ENCODE data around the gene WWC1. TPM values are rescaled to one million over a fixed set of nuclear protein-coding genes. Genes with fewer than 3 reads are reported as not detected.

The WWC1 gene
- total RNA-seq, 1 experiment from 2014 or later, result 29.4 TPM

GRCh38 chr5:168413062-168413461, 121.6 kb downstream of the WWC1 start:
- no peak for DNase-seq (ENCODE audit: low read depth, low spot score)
- TF ChIP-seq SIN3A (IDR thresholded peaks at IDR 0.05; ENCODE audit: borderline replicate concordance, insufficient read depth, low read depth, low read length) (no peak), CTCF (IDR thresholded peaks at IDR 0.05) (no peak), TCF7L2 (IDR thresholded peaks at IDR 0.05; ENCODE audit: low read depth, low read length) (no peak), POLR2AphosphoS5 (IDR thresholded peaks at IDR 0.05; ENCODE audit: low read depth, low read length) (no peak)
- TF ChIP-seq, protein P1, sequence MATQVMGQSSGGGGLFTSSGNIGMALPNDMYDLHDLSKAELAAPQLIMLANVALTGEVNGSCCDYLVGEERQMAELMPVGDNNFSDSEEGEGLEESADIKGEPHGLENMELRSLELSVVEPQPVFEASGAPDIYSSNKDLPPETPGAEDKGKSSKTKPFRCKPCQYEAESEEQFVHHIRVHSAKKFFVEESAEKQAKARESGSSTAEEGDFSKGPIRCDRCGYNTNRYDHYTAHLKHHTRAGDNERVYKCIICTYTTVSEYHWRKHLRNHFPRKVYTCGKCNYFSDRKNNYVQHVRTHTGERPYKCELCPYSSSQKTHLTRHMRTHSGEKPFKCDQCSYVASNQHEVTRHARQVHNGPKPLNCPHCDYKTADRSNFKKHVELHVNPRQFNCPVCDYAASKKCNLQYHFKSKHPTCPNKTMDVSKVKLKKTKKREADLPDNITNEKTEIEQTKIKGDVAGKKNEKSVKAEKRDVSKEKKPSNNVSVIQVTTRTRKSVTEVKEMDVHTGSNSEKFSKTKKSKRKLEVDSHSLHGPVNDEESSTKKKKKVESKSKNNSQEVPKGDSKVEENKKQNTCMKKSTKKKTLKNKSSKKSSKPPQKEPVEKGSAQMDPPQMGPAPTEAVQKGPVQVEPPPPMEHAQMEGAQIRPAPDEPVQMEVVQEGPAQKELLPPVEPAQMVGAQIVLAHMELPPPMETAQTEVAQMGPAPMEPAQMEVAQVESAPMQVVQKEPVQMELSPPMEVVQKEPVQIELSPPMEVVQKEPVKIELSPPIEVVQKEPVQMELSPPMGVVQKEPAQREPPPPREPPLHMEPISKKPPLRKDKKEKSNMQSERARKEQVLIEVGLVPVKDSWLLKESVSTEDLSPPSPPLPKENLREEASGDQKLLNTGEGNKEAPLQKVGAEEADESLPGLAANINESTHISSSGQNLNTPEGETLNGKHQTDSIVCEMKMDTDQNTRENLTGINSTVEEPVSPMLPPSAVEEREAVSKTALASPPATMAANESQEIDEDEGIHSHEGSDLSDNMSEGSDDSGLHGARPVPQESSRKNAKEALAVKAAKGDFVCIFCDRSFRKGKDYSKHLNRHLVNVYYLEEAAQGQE (IDR thresholded peaks at IDR 0.05; ENCODE audit: insufficient read depth in 1 of 2, low read depth in 2 of 2, low read length in 1 of 2), result no peak
- Histone ChIP-seq H3K9me3 (ENCODE audit: control insufficient read depth, insufficient read depth, low read depth, low read length) (no peaks in the 10 kb centered on the region), H3K27ac (ENCODE audit: low read length) (no peak overlapping the region), H3K36me3 (ENCODE audit: control insufficient read depth, insufficient read depth, low read length) (no peaks in the 10 kb centered on the region), H3K4me3 (ENCODE audit: low read depth in 2 of 2, low read length in 2 of 2) (no peak overlapping the region), H3K4me1 (ENCODE audit: control insufficient read depth, insufficient read depth, low read length) (no peaks in the 10 kb centered on the region), H3K27me3 (ENCODE audit: control insufficient read depth, insufficient read depth, low read length) (no peaks in the 10 kb centered on the region)
- POLR2A ChIA-PET, result interaction anchor here (0.6 kb wide), 1 partner anchor 38 kb away, joined by 7 read pairs; no protein-coding TSS in a partner anchor
- intact Hi-C loops (cut with micrococcal nuclease; ENCODE audit: unreplicated experiment), result no loop called here
- in situ Hi-C loops (cut with HindIII; ENCODE audit: low pct_unique_long_range_greater_than_20kb, low sequenced_read_pairs), result no loop called here
- BruUV-seq (replicated peaks), result no TSS peak
- ATAC-seq, result no peak
- CTCF ChIA-PET, result no interaction called here

- H3K36me3 ChIP-seq (ENCODE audit: control insufficient read depth, insufficient read depth, low read length), result no peaks in the 10 kb centered on the region
- ATAC-seq, result no peak
- BruUV-seq (replicated peaks), result no TSS peak
- no peak overlapping the region for H3K4me3 ChIP-seq (ENCODE audit: low read depth in 2 of 2, low read length in 2 of 2)
- intact Hi-C loops (cut with micrococcal nuclease; ENCODE audit: unreplicated experiment) (no loop called here), in situ Hi-C loops (cut with HindIII; ENCODE audit: low pct_unique_long_range_greater_than_20kb, low sequenced_read_pairs) (no loop called here)
- no peaks in the 10 kb centered on the region for H3K9me3 ChIP-seq (ENCODE audit: control insufficient read depth, insufficient read depth, low read depth, low read length)
- ChIA-PET CTCF (no interaction called here), POLR2A (no interaction called here)
- H3K27me3 ChIP-seq (ENCODE audit: control insufficient read depth, insufficient read depth, low read length), result no peaks in the 10 kb centered on the region
- no peak for TF ChIP-seq POLR2AphosphoS5 (IDR thresholded peaks at IDR 0.05; ENCODE audit: low read depth, low read length)
- no peak for TF ChIP-seq CTCF (IDR thresholded peaks at IDR 0.05)
- no peak for TF ChIP-seq SIN3A (IDR thresholded peaks at IDR 0.05; ENCODE audit: borderline replicate concordance, insufficient read depth, low read depth, low read length)
- TF ChIP-seq, protein P1 (IDR thresholded peaks at IDR 0.05; ENCODE audit: insufficient read depth in 1 of 2, low read depth in 2 of 2, low read length in 1 of 2), result no peak
- no peak for TF ChIP-seq TCF7L2 (IDR thresholded peaks at IDR 0.05; ENCODE audit: low read depth, low read length)
- no peaks in the 10 kb centered on the region for H3K4me1 ChIP-seq (ENCODE audit: control insufficient read depth, insufficient read depth, low read length)
- H3K27ac ChIP-seq (ENCODE audit: low read length), result no peak overlapping the region
- no peak for DNase-seq (ENCODE audit: low read depth, low spot score)
These were observed 122.2 kb downstream of the WWC1 start for GRCh38 chr5:168413596-168413995.

Measured in Panc1 (cell line).